ENCODE results near the gene ST6GALNAC1.

GRCh38 chr17:76673729-76674128, 30.2 kb upstream of the ST6GALNAC1 start:
- TF ChIP-seq POLR2A (IDR thresholded peaks at IDR 0.05) (no peak), CTCF (IDR thresholded peaks at IDR 0.05) (no peak), POLR2AphosphoS5 (IDR thresholded peaks at IDR 0.05) (no peak)

Measured in prostate gland (tissue), 2 donors.